Psoas muscle (tissue), 8 donors: Measurements from ENCODE around the gene CACNG7. TPM values are rescaled to one million over a fixed set of nuclear protein-coding genes. Genes with fewer than 3 reads are reported as not detected.

ENCODE experiments used
- ATAC-seq, 4 donors: fragments of 200-7000 bp; cut with Tn5 transposase; one replicate each; pipeline ENCODE4 v1.9.1; 2020; ENCODE audit warnings: moderate library complexity in 3 of 4, mild to moderate bottlenecking in 2 of 4
- DNase-seq, 2 donors: peaks; one replicate each; pipeline ENCODE4 v3.0.0-alpha.2; 2020
- H3K27ac ChIP-seq: fragments of 200-600 bp; one replicate; pipeline ENCODE4 v1.8.0; 2022
- H3K27me3 ChIP-seq, 3 donors: fragments of 200-600 bp in 1 of 3; one replicate each; pipeline versions ENCODE4 v1.6.1 to v1.8.0; 2013 to 2022; ENCODE audit warnings: low read length in 2 of 3, mild to moderate bottlenecking in 2 of 3, moderate library complexity in 1 of 3; ENCODE audit not compliant: insufficient read depth in 3 of 3
- H3K36me3 ChIP-seq, 2 donors: fragments of 200-600 bp in 1 of 2; one replicate each; pipeline versions ENCODE4 v1.6.1 to v1.8.0; 2013 to 2022; ENCODE audit warnings: low read depth in 1 of 2, mild to moderate bottlenecking in 1 of 2, moderate library complexity in 1 of 2; ENCODE audit not compliant: insufficient read depth in 1 of 2
- H3K4me1 ChIP-seq: fragments of 200-600 bp; one replicate; pipeline ENCODE4 v1.8.0; 2022
- H3K4me3 ChIP-seq: fragments of 200-600 bp; one replicate; pipeline ENCODE4 v1.8.0; 2022; ENCODE audit warnings: mild to moderate bottlenecking
- H3K9me3 ChIP-seq: fragments of 200-600 bp; one replicate; pipeline ENCODE4 v1.8.0; 2022
- WGBS, 3 donors: extraction: QIAGEN DNeasy Blood & Tissue Kit; methylation state at CpG; one replicate each; pipeline versions ENCODE4 v1.1.6 to v1.1.7; 2013; 5-methylcytosine and 5-hydroxymethylcytosine counted together
- intact Hi-C, 2 donors: fragments of 100-400 bp; cut with DNase I; formaldehyde crosslinking; loops; one replicate each; pipeline versions ENCODE4 v1.11.0 to v1.14.2; 2022
- polyA plus RNA-seq, 3 donors: library from polyadenylated mRNA; stranded (reverse); fragments of 200-250 nt; gene quantifications; one replicate each; pipeline ENCODE4 v1.2.3, GENCODE V29; 2013
- total RNA-seq, 4 donors: library from RNA; stranded (reverse); fragmentation: NEBNext Ultra II Directional in 2 of 4; extraction: Animal tissue kit (Norgen Biotek cat#: 25700) in 2 of 4; gene quantifications; one replicate each; pipeline versions ENCODE4 v1.2.1 to v1.2.4, GENCODE V29; 2021 to 2023
- TF ChIP-seq, protein P1 (sequence below): fragments of 200-600 bp; IDR thresholded peaks from one replicate; pipeline ENCODE4 v1.8.0; 2022; ENCODE audit warnings: antibody characterized with exemption
- donor health status: healthy with polysubstance abuse.
- donor health status: DM: no; HTN: no; CAD: no; lungs with moderate emphysema.
- donor health status: Bipolar disorder and iron deficiency.
- donor health status: healthy.
- donor health status: DM: yes; HTN: yes; CAD: no.
- donor health status: DM: no; HTN: no; CAD: no.
- donor health status: DM: no; HTN: no; CAD: no.
- donor health status: DM: yes; HTN: yes; CAD: no.

The CACNG7 gene
- total and polyA plus RNA-seq, 7 donors = 0.05 TPM; not detected in 6

GRCh38 chr19:53903055-53903680 lies 5.9 kb upstream of the CACNG7 start:
- TF ChIP-seq, protein P1, sequence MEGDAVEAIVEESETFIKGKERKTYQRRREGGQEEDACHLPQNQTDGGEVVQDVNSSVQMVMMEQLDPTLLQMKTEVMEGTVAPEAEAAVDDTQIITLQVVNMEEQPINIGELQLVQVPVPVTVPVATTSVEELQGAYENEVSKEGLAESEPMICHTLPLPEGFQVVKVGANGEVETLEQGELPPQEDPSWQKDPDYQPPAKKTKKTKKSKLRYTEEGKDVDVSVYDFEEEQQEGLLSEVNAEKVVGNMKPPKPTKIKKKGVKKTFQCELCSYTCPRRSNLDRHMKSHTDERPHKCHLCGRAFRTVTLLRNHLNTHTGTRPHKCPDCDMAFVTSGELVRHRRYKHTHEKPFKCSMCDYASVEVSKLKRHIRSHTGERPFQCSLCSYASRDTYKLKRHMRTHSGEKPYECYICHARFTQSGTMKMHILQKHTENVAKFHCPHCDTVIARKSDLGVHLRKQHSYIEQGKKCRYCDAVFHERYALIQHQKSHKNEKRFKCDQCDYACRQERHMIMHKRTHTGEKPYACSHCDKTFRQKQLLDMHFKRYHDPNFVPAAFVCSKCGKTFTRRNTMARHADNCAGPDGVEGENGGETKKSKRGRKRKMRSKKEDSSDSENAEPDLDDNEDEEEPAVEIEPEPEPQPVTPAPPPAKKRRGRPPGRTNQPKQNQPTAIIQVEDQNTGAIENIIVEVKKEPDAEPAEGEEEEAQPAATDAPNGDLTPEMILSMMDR = no peak
- H3K27me3 ChIP-seq = peaks cover 0 to 45% (median 24%) of the 10 kb centered on the region in 3 donors
- peaks cover 4% of the 10 kb centered on the region for H3K4me1 ChIP-seq
- 37 to 49% (median 37%) methylated on average over 4 of the region's 4 CpGs for WGBS, 3 donors
- no peaks in the 10 kb centered on the region for H3K36me3 ChIP-seq
- no peaks in the 10 kb centered on the region for H3K9me3 ChIP-seq
- no peak overlapping the region for H3K27ac ChIP-seq
- intact Hi-C loops = no loop called here
- no peak overlapping the region for H3K4me3 ChIP-seq
- DNase-seq = peak in 1 of 2 donors; percentile 10
- ATAC-seq = no peak

GRCh38 chr19:53904909-53905308 lies 4.2 kb upstream of the CACNG7 start:
- WGBS, 3 donors = 28 to 35% (median 29%) methylated on average over 3 of the region's 3 CpGs
- Histone ChIP-seq H3K36me3 (no peaks in the 10 kb centered on the region), H3K4me1 (peaks cover 8% of the 10 kb centered on the region), H3K27ac (no peak overlapping the region), H3K27me3 (peaks cover 0 to 51% (median 32%) of the 10 kb centered on the region in 3 donors), H3K9me3 (no peaks in the 10 kb centered on the region), H3K4me3 (no peak overlapping the region)
- intact Hi-C loops = no loop called here
- DNase-seq = peak in 1 of 2 donors; percentile 1
- TF ChIP-seq, protein P1 = no peak
- no peak for ATAC-seq

- no peak for ATAC-seq
- no peak overlapping the region for H3K4me3 ChIP-seq
- no peaks in the 10 kb centered on the region for H3K36me3 ChIP-seq
- TF ChIP-seq, protein P1 = no peak
- no peak for DNase-seq
- peaks cover 0 to 51% (median 30%) of the 10 kb centered on the region in 3 donors for H3K27me3 ChIP-seq
- no peaks in the 10 kb centered on the region for H3K9me3 ChIP-seq
- intact Hi-C loops = loop anchor here (2.0 kb wide), 1 partner anchor 119 kb away; no protein-coding TSS in a partner anchor
- 36 to 60% (median 46%) methylated on average over 1 of the region's 1 CpG for WGBS, 3 donors
- peaks cover 8% of the 10 kb centered on the region for H3K4me1 ChIP-seq
- no peak overlapping the region for H3K27ac ChIP-seq
Observed at GRCh38 chr19:53905787-53906186, 3.3 kb upstream of the CACNG7 start.

DNA sequence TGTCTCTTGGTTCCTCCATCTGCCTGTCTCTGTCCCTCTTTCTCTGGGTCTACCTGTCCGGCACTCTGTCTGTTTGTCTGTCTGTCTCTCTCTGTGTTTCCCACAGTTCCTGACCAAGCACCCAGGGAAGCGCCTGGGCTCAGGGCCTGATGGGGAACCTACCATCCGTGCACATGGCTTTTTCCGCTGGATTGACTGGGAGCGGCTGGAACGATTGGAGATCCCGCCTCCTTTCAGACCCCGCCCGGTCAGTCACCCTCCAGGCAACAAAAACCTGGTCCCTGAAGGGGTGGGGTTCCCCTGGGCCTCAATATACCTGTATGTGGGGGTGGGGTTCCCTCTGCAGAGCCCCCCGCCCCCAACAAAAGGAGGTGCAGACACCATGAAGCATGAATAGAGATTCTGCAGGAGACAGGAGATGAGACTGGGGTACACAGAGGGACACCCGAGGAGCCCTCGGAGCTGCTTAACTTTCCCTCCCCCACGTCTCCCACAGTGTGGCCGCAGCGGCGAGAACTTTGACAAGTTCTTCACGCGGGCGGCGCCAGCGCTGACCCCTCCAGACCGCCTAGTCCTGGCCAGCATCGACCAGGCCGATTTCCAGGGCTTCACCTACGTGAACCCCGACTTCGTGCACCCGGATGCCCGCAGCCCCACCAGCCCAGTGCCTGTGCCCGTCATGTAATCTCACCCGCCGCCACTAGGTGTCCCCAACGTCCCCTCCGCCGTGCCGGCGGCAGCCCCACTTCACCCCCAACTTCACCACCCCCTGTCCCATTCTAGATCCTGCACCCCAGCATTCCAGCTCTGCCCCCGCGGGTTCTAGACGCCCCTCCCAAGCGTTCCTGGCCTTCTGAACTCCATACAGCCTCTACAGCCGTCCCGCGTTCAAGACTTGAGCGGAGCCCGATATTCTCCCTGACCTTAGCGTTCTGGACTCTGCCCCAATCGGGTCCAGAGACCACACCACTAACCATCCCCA lies 2.6 kb upstream of the CACNG7 start:
- intact Hi-C loops = loop anchor here (2.0 kb wide), 1 partner anchor 118 kb away; no protein-coding TSS in a partner anchor
- Histone ChIP-seq H3K4me3 (peak overlapping the region; percentile 4), H3K27me3 (peaks cover 0 to 58% (median 35%) of the 10 kb centered on the region in 3 donors), H3K36me3 (no peaks in the 10 kb centered on the region), H3K4me1 (peaks cover 8% of the 10 kb centered on the region), H3K27ac (no peak overlapping the region), H3K9me3 (no peaks in the 10 kb centered on the region)
- DNase-seq (peak; percentile 45 to 72), ATAC-seq (peak; percentile 53 to 81 (median 59))
- TF ChIP-seq, protein P1 = peak; percentile 84
- WGBS, 3 donors = 10 to 12% (median 12%) methylated on average over 47 to 48 of the region's 48 CpGs
